ENCODE measurements around the gene UBAP2L.
A peak's percentile ranks its signal among the peaks of the same experiment; 100 is the strongest.

Gene UBAP2L, protein sequence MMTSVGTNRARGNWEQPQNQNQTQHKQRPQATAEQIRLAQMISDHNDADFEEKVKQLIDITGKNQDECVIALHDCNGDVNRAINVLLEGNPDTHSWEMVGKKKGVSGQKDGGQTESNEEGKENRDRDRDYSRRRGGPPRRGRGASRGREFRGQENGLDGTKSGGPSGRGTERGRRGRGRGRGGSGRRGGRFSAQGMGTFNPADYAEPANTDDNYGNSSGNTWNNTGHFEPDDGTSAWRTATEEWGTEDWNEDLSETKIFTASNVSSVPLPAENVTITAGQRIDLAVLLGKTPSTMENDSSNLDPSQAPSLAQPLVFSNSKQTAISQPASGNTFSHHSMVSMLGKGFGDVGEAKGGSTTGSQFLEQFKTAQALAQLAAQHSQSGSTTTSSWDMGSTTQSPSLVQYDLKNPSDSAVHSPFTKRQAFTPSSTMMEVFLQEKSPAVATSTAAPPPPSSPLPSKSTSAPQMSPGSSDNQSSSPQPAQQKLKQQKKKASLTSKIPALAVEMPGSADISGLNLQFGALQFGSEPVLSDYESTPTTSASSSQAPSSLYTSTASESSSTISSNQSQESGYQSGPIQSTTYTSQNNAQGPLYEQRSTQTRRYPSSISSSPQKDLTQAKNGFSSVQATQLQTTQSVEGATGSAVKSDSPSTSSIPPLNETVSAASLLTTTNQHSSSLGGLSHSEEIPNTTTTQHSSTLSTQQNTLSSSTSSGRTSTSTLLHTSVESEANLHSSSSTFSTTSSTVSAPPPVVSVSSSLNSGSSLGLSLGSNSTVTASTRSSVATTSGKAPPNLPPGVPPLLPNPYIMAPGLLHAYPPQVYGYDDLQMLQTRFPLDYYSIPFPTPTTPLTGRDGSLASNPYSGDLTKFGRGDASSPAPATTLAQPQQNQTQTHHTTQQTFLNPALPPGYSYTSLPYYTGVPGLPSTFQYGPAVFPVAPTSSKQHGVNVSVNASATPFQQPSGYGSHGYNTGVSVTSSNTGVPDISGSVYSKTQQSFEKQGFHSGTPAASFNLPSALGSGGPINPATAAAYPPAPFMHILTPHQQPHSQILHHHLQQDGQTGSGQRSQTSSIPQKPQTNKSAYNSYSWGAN

DNA sequence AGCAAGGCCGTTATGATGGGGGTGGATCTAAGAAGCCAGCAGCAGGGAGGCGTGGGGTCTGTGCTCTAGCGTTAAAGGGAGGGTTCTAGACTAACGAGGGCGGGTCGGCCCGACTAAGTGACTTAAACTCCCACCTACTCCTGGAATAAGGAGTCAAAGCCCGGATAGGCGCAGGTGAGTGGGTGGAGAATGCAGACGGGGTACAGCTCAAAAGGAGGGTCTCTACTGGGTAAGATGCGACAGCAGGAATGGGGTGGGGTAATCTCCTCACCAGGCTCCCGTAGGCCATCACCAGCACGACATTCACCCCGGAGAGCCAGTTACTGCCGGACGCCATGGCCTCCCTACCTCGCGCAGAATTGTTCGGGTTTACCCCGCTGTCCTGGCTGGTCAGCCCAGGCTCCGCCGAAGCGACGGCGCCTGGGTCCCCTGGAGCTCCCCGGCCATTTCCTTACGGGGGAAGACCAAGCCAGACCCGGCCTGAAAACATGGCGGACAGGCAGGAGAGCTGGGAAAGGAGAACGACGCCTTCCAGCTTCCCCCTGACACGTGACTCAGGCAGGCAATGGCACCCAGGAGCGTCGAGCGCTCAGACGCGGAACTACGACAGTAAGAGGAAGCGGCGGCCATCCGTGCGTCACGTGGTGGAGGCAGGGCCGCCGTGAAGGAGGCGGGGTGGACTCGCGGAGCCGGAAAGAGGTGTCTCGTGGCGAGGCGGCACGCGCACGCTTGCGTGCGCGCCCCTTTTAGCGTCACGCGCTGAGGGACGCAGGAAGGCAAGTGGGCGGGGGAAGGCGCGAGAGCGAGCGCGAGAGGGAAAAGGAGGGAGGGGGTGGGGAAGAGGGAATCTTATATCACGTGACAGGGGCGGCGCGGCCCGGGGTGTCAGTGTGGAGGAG lies at the start of gene UBAP2L:
Gene UBAP2L (plus strand): TSS at position 885 of the 899 bp plus-strand sequence. CDS start 4,169 bp downstream, outside the sequence.
- peak; percentile 100 for DNase-seq

DNA sequence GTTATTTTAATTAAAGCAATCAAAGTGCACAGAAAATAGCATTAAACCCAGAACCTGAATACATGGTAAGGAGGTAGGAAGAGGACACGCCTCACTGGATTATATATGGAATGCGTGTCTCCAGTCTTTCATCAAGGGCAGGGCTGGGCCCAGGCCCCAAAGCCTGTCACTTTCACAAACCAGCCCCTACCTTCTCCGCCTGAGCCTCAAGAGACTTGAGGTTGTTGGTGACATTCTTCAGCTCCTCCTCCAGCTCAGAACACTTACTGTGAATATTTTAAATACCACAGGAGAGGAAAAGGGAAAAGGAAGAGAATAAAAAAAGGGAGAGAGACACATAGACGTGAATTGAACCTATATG lies 49.6 kb upstream of the UBAP2L start:
- no peak for DNase-seq

DNA sequence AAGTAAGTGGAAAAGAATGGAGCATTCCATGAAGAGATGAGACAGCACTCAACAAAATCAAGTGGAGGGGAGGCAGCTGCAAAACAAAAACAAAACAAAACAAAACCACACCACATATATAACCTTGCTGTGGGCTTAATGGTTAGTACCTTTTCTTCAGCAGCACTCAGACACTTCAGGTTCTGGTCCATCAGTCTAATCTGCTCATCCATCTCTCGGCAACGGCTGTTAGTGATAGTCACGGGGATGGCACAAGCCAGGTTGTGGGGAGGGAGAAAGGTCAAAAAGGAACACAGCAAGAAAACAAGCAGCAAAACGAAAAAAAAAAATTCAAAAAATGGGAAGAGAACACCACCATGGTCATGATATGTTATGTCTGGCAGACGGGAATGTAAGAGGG lies 48.9 kb upstream of the UBAP2L start:
- DNase-seq = no peak

DNA sequence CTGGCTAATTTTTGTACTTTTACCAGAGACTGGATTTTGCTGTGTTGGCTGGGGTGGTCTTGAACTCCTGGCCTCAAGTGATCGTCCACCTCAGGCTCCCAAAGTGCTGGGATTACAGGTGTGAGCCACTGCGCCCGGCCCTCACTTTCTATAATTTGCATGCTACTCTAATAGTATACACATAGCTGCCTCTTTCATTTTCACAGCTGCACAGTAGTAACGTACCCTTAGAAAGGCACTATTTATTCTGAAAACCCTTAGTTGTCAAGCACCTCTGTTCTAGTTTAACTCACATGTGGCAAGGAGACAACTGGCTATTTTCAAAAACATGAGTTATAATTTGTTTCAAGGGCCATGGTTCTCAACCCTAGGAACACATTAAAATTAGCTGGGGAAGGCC lies 46.1 kb upstream of the UBAP2L start:
- no peak for DNase-seq

DNA sequence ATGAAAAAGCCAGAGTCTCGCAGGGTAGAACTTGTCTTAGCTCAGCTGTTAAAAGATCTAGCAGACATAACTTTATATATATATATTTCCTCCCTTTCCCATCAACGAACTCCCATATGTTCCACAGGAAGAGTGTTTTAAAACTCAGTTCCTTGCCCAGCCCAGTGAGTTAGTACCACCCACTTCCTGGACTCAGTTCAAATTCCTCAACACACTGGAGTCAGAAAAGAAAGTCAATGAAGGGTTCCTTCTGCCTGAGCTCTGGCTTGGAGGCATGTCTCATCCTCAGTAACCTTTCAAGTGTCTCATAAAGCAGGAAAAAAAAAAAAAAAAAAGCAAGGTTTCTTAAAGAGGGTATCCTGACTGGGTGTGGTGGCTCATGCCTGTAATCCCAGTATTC lies 44.4 kb upstream of the UBAP2L start:
- DNase-seq = peak; percentile 44

DNA sequence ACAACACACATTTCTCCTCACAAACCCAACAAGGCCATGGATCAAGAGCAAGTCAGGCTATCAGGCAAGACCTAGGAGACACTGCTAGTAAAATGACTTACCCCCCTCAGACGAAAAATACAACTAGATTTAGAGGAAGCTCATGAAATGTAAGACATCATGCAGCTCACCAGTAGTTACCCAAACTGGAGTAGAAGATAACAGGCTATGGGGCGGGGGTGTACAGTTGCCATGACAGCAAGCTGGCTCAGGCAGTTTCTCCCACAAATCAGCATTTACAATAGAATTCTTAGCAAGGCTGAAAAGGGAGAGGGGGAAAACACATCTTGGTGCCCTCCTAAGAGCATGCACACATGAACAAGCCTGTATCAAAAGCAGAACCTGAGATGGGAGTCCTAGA lies 42.7 kb upstream of the UBAP2L start:
- DNase-seq = no peak

DNA sequence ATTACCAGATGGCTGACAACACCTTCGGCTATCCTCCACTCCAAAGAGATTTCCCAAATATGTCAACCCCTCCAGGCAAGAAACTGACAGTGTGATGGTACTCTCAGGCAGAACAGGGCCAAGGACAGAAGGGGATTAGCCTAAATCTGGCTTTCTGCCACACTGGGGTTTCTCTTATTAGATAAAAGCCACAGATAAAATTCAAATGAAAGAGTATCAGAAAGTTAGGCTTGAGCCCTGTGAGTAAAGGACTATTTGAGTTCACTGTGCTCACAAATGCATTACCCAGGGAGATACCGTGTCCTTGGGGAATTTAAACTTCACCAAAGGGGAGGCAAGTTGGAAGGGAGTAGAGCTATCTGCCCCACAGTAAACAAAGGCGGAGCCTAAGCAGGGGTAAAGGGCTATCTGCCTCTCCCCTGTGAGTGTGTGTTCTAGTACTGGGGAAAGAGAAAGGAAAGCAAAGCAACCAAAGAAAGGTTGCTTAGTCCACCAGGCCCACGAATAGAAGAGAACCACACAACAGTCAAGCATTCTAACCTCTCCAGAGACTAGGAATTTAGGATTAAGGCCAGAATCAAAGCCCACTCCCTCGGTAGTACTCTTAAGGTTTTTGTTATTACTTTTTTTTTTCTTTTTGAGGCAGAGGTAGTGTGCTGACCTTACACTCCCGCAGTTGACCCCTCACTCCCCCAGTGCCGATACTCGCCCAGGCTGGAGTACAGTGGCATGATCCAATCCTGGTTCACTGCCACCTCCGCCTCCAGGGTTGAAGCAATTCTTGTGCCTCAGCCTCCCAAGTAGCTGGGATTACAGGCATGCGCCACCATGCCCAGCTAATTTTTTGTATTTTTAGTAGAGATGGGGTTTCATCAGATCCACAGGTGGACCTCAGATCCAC lies 41.6 kb upstream of the UBAP2L start:
- no peak for DNase-seq

DNA sequence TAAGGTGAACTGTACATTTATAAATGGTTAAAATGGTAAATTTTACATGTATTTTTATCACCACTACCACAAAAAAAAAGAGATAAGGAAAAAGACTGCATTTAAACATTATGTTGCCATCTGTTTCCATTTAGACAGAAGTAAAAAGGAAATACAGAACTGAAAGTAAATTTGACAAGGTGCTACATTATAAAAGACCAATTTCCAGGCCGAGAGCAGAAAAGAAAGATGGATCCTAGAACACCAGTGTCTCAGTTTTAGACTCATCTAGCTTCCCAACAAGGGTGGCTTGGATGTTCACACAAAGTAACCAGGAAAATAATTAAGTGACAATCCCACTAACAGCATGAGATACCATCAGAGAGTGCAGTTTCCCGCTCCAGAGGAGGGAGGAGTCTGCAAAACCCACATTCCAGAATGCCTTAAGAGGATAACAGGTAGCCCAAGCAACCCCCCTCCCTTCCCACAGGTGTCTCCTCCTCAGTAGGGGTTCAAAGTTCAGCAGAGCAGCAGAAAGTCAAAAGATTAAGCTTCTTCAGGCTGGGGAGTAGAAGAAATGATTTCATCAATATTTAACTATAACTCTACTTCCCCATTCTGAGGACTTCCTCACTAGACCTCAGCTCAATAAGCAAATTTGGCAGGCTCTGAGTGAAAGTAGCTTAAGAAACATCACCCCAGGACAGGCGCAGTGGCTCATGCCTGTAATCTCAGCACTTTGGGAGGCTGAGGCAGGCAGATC lies 40.6 kb upstream of the UBAP2L start:
- no peak for DNase-seq

DNA sequence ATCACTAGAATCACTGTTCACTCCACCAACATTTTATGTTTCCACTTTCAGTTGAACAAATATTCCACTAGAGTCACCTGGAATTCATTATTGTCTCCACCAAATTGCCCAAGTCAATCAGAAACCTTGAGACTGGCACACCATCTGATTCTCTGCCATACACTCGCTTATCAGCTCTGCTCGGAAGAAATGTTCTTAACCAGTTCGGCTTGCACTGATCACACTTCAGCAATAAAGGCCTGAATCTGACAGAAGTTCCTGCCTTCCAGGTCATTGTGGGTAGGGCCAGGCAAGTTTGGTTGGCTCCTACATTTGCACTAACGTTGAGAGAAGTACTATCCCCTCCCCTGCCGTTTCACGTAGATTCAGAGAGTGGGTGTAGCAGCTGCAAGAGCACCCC lies 38.8 kb upstream of the UBAP2L start:
- no peak for DNase-seq

DNA sequence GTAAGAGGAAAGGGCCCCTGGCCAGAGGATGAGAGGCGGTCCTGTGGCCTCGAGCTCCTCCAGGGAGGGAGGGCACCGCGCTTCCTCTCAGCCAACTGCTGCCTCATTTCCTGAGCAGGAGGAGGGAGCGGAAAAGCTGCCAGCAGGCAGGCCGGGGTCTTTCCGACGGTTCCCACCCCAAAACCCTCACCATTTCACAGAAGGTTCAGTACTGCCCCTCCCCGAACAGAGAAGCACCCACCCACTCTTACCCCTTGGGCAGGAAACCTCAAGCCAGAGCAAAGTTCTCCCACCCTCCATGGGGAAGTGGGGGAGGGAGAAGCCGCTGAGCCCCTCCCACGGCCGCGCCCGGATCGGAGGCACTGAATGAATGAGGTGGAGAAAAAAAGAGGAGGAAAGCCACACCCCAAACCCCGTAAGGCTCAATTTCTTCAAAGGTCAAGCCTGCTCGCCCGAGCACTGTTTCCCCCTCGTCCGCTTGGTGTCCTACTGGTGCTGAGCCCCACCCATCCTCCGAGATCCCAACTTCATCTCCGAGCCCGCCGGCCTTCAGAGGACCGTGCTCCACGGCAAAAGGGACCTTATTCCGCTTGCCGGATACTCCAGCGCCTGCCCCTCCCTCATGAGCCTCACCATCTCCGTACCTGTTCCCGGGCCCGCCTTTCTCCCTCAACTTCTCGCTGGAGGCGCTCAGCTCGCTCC lies 38.3 kb upstream of the UBAP2L start:
- DNase-seq = peak; percentile 82

DNA sequence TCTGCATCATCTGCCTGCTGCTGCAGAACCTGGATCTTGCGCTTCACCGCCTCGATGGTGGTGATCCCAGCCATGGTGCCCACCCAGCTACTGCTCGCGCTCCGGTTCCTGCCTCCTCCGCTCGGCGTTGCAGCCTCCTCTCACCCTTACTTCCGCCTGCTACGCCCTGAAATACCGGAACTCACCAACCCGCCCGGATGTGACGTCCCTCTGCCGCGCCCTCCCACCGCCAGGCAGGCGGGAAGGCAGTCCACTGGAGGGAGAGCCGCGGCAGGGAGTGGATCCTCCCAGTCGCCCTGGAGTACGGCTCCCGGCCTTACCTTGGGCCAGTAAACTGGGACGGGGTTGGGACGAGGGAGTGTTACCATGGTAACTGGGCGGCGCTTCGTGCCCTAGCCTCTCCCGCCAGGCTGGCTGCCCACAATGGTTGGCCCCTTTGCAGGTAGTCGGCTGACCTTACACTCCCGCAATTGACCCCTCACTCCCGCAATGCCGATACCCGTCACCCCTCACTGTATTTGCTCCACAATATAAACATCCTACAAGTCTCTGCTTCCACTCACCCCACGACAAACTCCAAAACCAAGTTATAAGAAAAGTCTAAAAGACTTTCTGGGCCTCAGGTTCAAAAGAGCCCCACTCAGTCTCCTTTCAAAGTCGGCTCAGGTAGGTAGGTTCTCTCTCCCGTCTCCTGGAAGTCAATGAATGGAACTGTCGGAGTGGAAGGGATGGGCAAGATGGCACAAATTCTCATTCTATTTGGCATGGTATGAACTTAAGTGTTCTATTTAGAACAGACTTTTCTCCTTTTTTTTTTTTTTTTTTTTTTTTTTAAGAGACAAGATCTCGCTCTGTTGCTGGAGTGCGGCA lies 37.5 kb upstream of the UBAP2L start:
- DNase-seq = peak; percentile 98

DNA sequence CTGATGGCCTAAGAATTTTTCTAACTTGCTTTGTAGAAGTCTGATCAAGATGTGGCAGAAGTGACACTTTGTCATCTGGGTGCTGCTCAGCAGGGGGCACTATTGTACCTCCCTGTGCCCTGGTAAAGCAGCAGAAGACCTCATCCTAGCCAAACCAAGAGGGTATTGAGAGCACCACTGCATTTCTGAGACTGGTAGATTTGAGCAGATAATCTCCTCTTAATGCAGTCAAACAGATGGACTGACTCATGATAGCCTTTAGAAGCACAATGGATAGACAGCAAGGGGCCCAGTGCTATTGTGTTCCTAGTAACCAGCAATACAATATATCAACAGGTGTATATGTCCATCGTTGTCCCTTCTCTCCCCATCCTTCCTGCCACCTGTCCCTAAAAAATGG lies 34.6 kb upstream of the UBAP2L start:
- DNase-seq = no peak

DNA sequence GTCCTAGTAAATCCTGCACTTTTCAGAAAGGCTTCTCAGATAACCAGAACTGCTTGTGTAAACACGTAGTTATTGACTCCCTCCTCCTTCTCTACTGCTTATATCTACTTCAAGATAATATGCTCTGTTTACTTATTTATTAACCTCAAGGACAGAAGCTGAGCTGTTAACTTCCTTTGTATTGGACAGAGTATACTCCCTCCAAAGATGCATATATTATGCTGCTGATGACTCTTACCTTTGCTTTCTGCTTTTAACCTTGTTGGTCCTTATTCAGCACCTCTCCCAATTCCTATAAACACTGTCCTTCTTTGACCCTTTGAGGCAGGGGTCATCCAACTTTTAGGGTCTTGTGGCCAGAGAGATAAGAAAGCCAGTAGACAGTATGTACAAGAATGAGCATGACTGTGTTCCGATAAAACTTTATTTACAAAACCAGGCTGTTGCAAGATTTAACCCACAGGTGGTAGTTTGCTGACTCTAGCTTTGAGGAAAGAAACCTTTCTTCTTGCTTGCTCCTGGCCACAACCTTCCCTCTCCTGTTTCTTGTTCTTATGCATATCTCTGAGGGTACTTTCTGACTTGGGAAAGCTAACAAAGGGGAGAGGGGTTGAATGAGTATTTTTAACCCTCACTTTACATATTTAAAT lies 33.8 kb upstream of the UBAP2L start:
- DNase-seq = no peak

DNA sequence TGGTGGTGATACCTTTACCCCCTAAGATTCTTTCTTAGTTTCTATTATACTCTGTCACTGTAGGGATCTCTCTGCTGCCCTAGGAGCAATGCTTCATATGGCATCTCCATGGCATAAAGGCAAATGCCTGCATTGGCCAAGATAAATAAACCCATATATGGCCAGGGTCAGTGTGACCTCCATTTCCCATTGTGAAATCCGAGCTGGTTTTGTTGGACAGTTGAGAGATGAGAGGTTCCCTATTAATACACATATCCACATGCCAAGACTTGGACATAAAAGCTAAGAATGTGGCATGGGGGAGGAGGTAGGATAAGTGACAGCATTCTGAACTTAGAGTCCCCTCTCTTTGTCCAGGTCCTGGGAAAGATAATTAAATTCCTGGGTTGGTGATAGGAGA lies 30.2 kb upstream of the UBAP2L start:
- DNase-seq = no peak

DNA sequence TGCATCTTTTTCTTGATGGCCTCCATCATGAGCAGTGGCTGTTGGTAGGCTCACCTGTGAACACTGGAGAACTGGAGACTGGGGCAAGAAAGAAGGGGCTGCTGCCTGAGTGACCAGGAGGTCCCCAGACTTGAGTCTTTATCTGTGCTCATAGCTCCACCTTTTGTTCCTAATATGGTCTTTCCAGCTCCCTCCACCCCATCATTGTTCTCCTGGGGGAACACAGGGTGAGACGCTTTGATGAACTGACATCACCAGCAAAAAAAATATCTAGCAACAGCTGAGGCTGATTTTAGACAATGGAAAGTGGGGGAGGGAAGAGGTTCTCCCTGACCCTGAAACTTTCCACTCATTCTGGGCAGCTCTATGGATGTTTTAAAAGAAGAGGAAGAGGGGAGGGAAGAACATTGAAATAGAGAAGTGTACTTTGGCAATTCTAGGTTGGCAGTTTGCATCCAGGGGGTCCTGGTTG lies 28.7 kb upstream of the UBAP2L start, which contains the start of gene TPM3:
Gene TPM3 (minus strand): TSS at position 111 of the 472 bp plus-strand sequence. CDS start 82 bp downstream, at position 29.
- DNase-seq = no peak

DNA sequence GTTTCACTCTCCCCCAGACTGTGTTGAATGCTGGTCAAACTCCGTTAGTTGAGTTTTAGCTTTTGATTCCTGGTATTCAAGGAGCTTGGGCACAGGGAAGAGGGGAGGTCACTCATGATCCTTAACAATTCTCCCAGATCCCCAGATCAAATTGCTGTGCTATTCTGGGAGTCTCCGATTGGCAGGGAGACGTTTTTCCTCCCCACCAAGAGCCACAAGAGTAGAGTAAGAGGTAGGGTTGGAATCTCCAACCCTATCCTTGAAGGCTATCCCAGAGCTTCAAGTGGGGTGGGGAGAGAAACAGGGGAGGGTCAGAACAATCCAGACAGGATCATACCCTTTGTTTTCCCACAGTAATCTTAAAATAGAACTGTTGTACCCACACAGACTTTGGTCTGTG lies 28.3 kb upstream of the UBAP2L start:
- no peak for DNase-seq

DNA sequence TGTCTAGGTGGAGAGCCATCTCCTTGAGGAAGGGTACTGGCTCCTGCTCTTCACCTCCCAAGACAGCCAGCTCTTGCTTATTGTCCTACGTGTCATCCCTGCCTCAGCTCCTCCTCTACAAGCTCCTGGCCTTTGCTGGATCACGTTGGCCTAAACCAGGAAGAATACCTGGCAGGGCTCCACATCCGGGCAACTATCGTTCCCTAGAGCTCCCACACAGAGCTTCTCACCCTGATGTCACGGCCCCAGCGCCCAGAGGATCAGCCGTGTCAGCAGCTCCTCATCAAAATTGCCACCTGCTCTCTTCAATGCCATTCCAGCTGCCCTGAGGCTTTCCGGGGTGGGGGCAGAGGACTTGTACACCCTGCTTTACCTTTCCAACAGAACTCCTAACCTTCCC lies 26.9 kb upstream of the UBAP2L start:
- no peak for DNase-seq
